ENCODE data around the gene EFNA2.
A peak's percentile ranks its signal among the peaks of the same experiment; 100 is the strongest.

The EFNA2 gene

DNA sequence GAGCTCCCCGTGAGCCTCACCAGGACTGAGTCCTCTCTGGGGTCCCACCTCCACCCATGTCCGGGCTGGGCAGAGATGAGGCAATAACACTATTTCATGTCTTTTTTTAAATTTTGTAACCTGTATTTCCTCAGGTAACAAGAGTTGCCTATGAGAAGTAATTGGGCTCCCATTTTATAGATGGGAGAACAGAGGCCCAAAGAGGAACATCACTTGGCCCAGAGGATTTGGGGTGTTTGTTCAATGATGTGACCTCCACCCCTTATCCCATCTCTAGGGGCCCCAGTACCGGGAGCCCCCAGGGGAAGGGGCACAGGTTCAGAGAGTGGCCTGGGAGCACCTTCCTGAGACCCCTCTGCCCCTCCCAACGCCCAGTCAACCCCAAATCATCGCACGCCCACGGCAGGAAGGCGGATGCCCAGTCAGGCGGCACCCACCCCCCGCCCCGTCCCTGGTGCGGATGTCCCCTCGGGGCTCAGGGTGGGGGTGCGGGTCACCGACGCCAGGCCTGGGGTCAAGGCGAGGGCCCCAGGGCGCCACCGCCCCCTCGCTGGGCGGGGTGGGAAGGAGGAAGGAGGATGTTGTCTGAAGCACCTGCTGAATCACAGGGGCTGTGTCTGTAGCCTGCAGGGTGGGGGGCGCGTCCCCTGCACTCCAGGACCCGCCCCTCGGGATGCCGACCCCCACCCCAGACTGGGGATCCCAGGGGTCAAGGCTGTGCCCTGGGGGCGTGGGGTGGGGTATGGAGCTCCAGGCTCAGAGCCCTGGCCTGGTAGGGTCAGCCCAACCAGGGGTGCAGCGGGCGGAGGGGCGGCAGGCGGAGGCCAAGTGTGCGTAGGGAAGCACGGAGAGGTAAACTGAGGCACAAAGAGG lies 25.6 kb upstream of the EFNA2 start:
- Histone ChIP-seq H4K20me1 (ENCODE audit: low read depth, low read length) (no peaks in the 10 kb centered on the region), H3F3A (ENCODE audit: insufficient read depth) (peaks cover 63% of the 10 kb centered on the region), H3K9me2 (replicated peaks; ENCODE audit: insufficient read depth, low read length) (no peaks in the 10 kb centered on the region), H3K79me2 (ENCODE audit: insufficient read depth, low read length) (no peaks in the 10 kb centered on the region), H3K9ac (ENCODE audit: low read length) (peak overlapping the region; percentile 56), H3K4me2 (ENCODE audit: low read depth, low read length, poor library complexity, severe bottlenecking) (peak overlapping the region; percentile 70), H3K9me3 (ENCODE audit: insufficient read depth, low read length) (no peaks in the 10 kb centered on the region), H2AFZ (ENCODE audit: low read depth, low read length, severe bottlenecking) (no peak overlapping the region), H3K27ac (ENCODE audit: low read depth, low read length) (peak overlapping the region; percentile 91), H3K27me3 (ENCODE audit: low read length) (no peaks in the 10 kb centered on the region), H3K36me3 (ENCODE audit: low read length) (no peaks in the 10 kb centered on the region), H3K4me3 (ENCODE audit: insufficient read depth, low read length, poor library complexity, severe bottlenecking) (peak overlapping the region; percentile 39)
- TF ChIP-seq, protein P1, sequence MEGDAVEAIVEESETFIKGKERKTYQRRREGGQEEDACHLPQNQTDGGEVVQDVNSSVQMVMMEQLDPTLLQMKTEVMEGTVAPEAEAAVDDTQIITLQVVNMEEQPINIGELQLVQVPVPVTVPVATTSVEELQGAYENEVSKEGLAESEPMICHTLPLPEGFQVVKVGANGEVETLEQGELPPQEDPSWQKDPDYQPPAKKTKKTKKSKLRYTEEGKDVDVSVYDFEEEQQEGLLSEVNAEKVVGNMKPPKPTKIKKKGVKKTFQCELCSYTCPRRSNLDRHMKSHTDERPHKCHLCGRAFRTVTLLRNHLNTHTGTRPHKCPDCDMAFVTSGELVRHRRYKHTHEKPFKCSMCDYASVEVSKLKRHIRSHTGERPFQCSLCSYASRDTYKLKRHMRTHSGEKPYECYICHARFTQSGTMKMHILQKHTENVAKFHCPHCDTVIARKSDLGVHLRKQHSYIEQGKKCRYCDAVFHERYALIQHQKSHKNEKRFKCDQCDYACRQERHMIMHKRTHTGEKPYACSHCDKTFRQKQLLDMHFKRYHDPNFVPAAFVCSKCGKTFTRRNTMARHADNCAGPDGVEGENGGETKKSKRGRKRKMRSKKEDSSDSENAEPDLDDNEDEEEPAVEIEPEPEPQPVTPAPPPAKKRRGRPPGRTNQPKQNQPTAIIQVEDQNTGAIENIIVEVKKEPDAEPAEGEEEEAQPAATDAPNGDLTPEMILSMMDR (IDR thresholded peaks at IDR 0.05; ENCODE audit: insufficient read depth, low read length, poor library complexity, severe bottlenecking) = no peak
- no peak for TF ChIP-seq EZH2phosphoT487 (conservative IDR thresholded peaks at IDR 0.05; ENCODE audit: low read length)

DNA sequence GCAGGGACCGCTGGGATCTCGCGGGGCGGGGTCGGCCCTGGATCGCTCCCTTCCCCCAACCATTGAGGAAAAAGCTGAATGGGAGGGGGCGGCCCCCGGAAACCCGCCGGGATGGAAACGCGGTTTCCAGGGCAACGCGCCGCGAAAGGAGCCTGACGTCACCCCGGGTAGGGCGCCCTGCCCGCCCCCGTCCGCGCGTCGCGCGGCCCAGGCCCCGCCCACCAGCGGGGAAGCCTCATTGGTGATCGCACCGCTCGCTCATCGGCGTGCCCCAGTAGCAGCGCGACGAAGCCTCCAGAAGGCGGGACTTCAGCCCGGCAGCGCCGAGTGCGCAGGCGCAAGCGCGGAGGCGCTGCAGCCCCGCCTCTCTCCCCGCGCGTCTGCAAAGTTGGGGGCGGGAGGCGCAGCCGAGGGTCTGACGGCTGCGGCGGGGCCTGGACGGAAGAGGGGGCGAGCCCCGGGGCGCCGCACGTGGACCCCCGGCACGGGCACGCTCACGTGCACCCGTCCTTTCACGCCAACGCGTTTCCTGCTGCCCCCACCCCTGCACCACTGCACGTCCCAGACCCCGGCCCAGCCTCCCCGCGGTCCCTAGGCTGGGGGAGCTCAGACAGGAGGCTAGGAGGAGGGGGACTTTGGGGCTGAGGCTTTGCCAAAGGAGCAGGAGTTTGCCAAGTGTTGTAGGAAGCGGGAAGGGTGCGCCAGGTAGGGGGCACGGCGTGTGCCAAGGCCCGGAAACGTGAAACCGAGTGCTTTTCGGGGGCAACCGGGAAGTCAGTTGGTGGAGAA lies 24.7 kb upstream of the EFNA2 start:
- H4K20me1 ChIP-seq (ENCODE audit: low read depth, low read length) = no peaks in the 10 kb centered on the region

DNA sequence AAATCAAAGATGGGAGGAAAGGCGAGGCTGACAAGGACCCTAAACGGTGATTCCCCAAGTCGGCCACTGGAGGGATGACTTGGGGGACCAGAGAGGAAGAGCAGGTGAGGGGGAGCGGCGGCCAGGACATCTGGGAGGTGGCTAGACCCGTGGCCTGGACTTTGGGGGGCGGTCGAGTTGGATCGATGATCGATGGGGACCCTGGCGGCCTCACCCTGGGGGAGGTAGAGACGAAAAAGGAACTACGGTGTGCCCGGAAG lies 24.2 kb upstream of the EFNA2 start:
- Histone ChIP-seq H3K79me2 (ENCODE audit: insufficient read depth, low read length) (no peaks in the 10 kb centered on the region), H3K4me2 (ENCODE audit: low read depth, low read length, poor library complexity, severe bottlenecking) (peak overlapping the region; percentile 91), H3K36me3 (ENCODE audit: low read length) (no peaks in the 10 kb centered on the region), H4K20me1 (ENCODE audit: low read depth, low read length) (no peaks in the 10 kb centered on the region), H2AFZ (ENCODE audit: low read depth, low read length, severe bottlenecking) (no peak overlapping the region), H3K9me2 (replicated peaks; ENCODE audit: insufficient read depth, low read length) (no peaks in the 10 kb centered on the region), H3K4me3 (ENCODE audit: insufficient read depth, low read length, poor library complexity, severe bottlenecking) (peak overlapping the region; percentile 84), H3K9ac (ENCODE audit: low read length) (peak overlapping the region; percentile 90), H3F3A (ENCODE audit: insufficient read depth) (peaks cover 72% of the 10 kb centered on the region), H3K9me3 (ENCODE audit: insufficient read depth, low read length) (no peaks in the 10 kb centered on the region), H3K27me3 (ENCODE audit: low read length) (no peaks in the 10 kb centered on the region), H3K27ac (ENCODE audit: low read depth, low read length) (peak overlapping the region; percentile 86)
- TF ChIP-seq, protein P1 (IDR thresholded peaks at IDR 0.05; ENCODE audit: insufficient read depth, low read length, poor library complexity, severe bottlenecking) = no peak
- no peak for TF ChIP-seq EZH2phosphoT487 (conservative IDR thresholded peaks at IDR 0.05; ENCODE audit: low read length)

More for the DNA sequence above, 24.7 kb upstream of the EFNA2 start:
- Histone ChIP-seq H3K9ac (ENCODE audit: low read length) (peak overlapping the region; percentile 90), H3K4me2 (ENCODE audit: low read depth, low read length, poor library complexity, severe bottlenecking) (peak overlapping the region; percentile 91), H3K27me3 (ENCODE audit: low read length) (no peaks in the 10 kb centered on the region), H3K9me3 (ENCODE audit: insufficient read depth, low read length) (no peaks in the 10 kb centered on the region), H3K27ac (ENCODE audit: low read depth, low read length) (peak overlapping the region; percentile 91), H2AFZ (ENCODE audit: low read depth, low read length, severe bottlenecking) (no peak overlapping the region), H3F3A (ENCODE audit: insufficient read depth) (peaks cover 69% of the 10 kb centered on the region), H3K9me2 (replicated peaks; ENCODE audit: insufficient read depth, low read length) (no peaks in the 10 kb centered on the region), H3K4me3 (ENCODE audit: insufficient read depth, low read length, poor library complexity, severe bottlenecking) (peak overlapping the region; percentile 84), H3K36me3 (ENCODE audit: low read length) (no peaks in the 10 kb centered on the region), H3K79me2 (ENCODE audit: insufficient read depth, low read length) (no peaks in the 10 kb centered on the region)
- TF ChIP-seq, protein P1 (IDR thresholded peaks at IDR 0.05; ENCODE audit: insufficient read depth, low read length, poor library complexity, severe bottlenecking) = no peak
- no peak for TF ChIP-seq EZH2phosphoT487 (conservative IDR thresholded peaks at IDR 0.05; ENCODE audit: low read length)

Data from SU-DHL-6 (cell line).